GM18868 (cell line): ENCODE data around the gene RGMB.

Experiments used
- ATAC-seq: cut with Tn5 transposase; IDR thresholded peaks from one replicate; pipeline ENCODE4 v1.9.1; 2021; ENCODE audit warnings: mild to moderate bottlenecking, moderate library complexity; ENCODE audit not compliant: unreplicated experiment

The RGMB gene

GRCh38 chr5:98768160-98768959, 5.1 kb upstream of the RGMB start:
- ATAC-seq: peak; percentile 34

- ATAC-seq: no peak
Measured at GRCh38 chr5:98768960-98769209, 4.6 kb upstream of the RGMB start.

- ATAC-seq: no peak
Measured at GRCh38 chr5:98769210-98769958, 4.1 kb upstream of the RGMB start.

DNA sequence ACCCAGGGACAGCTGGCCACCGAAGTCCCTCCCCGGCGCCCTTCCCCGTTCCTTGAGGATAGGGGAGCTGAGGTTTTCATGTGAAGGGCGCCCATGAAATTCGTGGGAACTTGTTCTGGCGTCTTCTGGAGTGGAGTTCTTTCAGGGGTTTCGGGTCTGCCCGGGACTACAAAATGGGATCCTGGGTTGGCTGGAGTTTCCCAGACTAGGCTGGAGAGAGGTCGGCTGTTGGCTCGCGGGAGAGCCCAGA, 3.6 kb upstream of the RGMB start:
- ATAC-seq: no peak

GRCh38 chr5:98770209-98770910, 3.1 kb upstream of the RGMB start:
- no peak for ATAC-seq

DNA sequence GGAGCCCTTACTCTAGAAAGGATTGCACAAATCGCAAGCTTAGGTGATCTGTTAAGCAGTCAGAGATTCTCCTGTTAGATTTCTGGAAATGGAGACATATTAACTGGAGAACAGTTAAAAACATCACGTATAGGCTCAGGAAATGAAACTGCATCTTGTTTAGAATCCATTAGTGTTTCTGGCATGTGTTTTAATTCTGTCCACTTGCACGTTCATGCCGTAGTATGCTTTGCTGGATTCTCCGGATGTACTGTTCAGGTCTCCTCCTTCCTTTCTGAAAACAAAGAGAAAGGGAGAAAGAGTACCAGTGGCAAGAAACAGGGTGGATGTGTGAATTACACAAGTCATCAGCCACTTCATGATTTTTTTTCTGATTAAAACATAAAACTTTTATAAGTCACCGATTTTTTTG, 2.5 kb upstream of the RGMB start:
- no peak for ATAC-seq

DNA sequence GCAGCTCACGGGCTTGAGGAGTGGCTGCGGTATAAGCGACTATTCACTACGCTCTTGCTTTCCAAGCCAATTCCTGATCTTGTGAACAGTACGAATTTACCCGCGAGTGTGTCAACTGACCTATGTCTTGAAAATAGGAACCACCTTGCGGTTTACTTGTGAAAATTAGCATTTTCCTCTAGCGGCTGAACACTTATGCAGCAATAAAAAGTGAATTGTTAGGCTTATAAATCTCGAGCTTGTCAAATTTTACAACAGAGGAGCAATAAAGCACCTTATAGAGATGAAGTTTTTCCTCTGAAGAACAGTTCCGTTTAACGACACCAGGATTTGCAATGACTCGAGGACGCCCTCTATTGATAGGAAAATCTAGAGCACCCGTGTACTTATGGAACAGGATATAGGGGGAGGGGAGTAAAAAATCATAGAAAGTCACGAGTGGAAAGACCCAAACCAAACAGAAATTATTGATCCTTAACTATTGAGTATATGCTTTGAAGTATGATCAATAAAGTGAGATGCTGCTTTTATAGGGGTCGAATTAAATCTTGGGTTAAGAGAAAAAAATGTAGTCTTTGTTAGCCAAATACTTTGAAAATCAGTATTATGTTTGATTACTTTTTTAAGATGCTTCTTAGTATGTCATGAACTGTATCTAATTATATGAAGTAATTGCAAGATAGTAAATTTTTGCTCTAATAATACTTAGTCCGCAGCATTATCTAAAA, 1.9 kb upstream of the RGMB start:
- no peak for ATAC-seq

DNA sequence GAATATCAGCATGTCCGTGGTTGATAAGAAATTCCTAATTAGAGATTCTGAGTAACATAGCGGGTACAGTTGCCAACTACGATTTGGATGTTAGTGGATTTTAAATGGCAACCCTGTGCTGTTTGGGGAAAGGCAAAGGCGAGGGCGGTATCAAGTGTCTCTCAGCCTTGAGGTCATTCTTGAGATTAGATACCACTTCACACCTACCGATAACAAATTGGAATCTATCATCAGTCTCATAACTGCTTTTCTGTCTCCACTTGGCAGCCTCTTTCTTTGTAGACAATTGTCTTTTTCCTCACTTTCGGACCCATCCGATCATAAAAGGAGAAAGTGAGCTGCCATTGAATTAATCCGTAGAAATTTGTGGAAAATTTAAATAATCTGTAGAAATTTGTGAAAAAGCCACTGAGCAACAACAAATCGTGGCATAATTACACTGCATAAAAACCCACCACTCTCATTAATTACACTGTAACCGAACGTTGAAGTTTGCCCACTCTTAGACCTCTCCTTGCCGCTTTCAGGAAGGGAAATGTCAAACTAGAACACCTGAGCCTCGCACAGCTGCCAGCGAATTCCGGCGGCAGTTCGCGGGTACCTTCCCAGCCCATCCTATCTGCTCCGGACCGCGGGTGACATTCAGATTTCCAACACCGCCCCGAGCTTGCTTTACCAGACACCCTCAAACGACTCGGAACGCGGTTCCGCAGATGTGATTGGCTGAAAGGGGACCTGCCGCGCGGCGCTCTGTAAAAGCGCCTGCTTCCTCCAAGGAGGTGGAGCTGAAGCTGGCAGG, 849 bp upstream of the RGMB start:
- peak; percentile 25 for ATAC-seq

DNA sequence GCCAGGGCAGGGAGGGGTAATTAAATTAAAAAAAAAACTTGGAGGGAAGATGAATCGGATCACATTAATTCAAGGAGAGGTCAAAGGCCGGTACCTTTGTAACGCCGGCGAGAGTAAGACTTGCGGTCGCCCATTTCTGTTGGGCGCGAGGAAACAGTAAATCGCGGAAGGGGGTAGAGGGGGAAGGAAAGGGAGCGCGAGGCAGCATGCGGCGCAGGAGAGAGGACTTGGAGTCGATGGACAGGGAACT, 324 bp upstream of the RGMB start:
- no peak for ATAC-seq

GRCh38 chr5:98774192-98775033, 950 bp downstream of the RGMB start:
- ATAC-seq: peak; percentile 26

- ATAC-seq: no peak
Measured at GRCh38 chr5:98775246-98776065, 2.0 kb downstream of the RGMB start.

DNA sequence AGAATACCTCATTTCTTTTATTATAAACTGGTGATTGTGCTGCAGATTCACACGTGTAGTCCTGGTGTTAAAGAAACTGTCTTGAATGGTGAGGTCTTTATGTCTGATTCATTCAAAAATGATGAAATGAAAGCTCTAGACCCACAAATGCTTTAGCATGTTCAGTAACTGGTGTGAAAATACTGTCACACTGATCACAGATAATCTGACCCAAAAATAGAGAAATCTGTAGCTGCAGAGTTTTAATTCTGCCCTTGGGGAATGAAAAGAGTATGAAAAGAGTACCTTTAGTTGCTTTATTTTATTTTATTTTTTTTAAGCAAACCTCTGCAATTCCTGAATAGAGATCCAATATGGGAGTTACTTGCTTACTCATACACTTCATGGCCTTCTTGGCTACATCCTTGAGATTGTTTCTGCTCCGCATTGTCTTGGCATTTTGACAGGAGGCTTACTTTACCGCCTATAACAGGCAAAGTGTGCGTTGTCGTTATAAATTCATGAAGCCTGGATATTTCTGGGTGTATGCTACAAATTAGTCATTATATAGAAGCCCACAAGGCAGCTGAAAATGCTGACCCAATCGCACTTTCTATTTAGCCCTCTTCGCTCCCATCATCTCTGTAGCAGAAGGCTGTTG, 2.7 kb downstream of the RGMB start:
- no peak for ATAC-seq

DNA sequence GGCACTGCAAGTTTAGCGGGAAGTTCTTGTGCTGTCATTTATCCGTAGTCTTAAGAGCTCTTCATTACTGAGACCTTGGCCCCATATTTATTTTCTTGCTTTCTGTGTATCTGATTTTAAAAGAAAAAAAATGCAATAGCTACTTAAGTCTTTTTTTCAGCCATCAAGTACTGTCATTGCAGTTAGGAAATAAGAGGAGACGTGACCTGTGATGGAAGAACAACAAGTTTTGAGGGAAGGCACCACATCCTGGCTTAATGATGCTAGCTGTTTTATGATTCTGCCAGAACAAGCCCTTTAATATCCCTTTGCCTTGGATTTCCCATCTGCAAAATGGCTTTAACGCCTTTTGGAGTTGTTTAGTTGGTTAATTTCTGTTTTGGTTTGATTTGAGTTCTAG, 3.8 kb downstream of the RGMB start:
- ATAC-seq: no peak

- no peak for ATAC-seq
Measured at GRCh38 chr5:98779264-98779877, 5.9 kb downstream of the RGMB start.

GRCh38 chr5:98780390-98780789, 6.9 kb downstream of the RGMB start:
- no peak for ATAC-seq

DNA sequence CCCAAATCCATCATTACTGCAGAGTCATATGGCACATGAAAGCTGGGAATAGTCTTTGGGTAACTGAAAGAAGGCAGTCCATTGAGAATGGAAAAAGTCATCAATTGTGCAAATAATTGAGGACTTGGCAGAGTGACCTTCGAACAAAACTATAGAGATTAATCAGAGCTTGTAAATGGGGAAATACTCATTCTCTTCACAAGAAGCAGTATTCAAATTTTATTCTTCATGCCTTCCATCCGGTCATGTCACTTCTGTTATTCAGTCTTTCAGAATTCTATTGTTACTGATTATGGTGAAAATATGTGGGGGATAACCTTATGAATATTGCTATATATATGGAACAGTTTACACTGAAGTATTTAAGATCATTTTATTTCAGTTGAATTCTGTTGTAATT, 8.1 kb downstream of the RGMB start:
- ATAC-seq: no peak

DNA sequence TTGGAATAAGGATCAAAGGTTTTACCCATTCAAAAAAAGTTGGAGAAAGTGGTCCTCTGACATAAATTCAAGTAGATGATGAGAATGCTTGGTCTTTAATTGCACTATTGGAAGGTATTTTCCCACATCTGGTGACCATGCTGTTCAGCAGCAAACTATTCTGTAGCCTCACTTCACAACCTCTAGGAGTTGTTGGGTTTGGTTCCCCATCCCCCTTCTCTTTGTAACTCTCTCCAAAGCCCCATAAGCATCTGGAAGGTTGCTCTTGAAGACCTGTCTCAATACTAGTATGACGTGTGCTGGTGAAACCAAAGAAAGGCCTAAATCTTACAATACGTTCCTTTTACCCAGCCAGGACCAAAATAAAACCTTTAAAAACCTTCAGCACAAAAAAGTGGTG, 8.5 kb downstream of the RGMB start:
- peak; percentile 54 for ATAC-seq

- ATAC-seq: no peak
Measured at GRCh38 chr5:98783051-98783649, 9.7 kb downstream of the RGMB start.
